Measurements from ENCODE around the gene LAMTOR4. TPM values are rescaled to one million over a fixed set of nuclear protein-coding genes. Genes with fewer than 3 reads are reported as not detected.

Gene LAMTOR4
- total RNA-seq, 6 experiments from 2014 or later: 99.5 to 137 (median 110) TPM

GRCh38 chr7:100119072-100119969, 29.4 kb upstream of the LAMTOR4 start, which contains the start of the genes CNPY4 and TAF6:
Gene CNPY4, plus strand, starts transcription at chr7:100119634. Its CDS starts 111 bp downstream, at chr7:100119745.
Gene TAF6, minus strand, starts transcription at chr7:100119358. Its CDS starts 5,149 bp downstream, at chr7:100114209.
- no peaks in the 10 kb centered on the region; the same call in 1 of the 2 replicates for H3K27me3 Mint-ChIP-seq (ENCODE audit: insufficient read depth)
- peak; percentile 92 for DNase-seq
- peak within 1 kb of the TSS; percentile 98 for H3K27ac Mint-ChIP-seq
- H3K4me3 Mint-ChIP-seq: peak within 1 kb of the TSS; percentile 97
- peaks cover 8% of the 10 kb centered on the region for H3K4me1 Mint-ChIP-seq (ENCODE audit: low read depth)
- peaks cover 21% of the 10 kb centered on the region for H3K36me3 Mint-ChIP-seq (ENCODE audit: low read depth)
- no peaks in the 10 kb centered on the region for H3K9me3 Mint-ChIP-seq
- TF ChIP-seq, protein P1, sequence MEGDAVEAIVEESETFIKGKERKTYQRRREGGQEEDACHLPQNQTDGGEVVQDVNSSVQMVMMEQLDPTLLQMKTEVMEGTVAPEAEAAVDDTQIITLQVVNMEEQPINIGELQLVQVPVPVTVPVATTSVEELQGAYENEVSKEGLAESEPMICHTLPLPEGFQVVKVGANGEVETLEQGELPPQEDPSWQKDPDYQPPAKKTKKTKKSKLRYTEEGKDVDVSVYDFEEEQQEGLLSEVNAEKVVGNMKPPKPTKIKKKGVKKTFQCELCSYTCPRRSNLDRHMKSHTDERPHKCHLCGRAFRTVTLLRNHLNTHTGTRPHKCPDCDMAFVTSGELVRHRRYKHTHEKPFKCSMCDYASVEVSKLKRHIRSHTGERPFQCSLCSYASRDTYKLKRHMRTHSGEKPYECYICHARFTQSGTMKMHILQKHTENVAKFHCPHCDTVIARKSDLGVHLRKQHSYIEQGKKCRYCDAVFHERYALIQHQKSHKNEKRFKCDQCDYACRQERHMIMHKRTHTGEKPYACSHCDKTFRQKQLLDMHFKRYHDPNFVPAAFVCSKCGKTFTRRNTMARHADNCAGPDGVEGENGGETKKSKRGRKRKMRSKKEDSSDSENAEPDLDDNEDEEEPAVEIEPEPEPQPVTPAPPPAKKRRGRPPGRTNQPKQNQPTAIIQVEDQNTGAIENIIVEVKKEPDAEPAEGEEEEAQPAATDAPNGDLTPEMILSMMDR (IDR thresholded peaks at IDR 0.05): no peak

DNA sequence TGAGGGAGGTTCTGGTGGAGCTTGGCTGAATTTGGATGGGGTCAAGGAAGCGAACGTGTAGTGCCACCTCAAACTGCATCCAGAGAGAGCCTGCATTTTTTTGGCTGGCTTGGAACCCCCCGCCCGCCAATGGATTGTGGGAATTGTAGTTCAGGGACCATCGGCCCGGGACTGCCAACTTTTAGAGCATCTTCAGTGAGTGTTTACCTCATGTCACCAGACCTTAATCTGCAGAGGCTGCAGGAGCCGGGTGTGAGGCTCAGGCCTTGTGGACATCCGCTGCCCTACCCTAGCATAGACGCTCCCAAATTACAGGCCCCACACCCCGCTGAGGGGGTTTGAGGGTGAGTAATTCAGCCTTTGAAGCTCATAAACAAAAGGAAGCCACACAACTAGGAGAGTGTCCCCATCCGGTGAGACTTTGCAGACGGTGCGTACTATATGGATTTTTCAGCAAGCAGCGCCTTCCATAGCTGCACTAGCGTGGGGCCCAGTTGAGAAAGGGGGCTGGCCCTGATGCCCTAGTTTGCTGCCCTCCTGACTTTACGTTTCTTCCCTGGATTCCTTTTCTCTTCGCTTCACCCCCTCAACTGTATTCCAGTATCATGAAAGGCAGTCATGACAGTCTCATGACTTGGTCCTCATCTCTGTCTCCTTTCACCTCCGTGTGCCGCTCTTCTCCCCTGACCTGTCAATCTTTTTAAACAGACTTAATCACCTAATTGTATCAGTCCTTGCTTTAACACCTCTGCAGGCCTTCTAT, 28.6 kb upstream of the LAMTOR4 start:
- Mint-ChIP-seq H3K27me3 (ENCODE audit: insufficient read depth) (no peaks in the 10 kb centered on the region; the same call in 1 of the 2 replicates), H3K4me3 (peak overlapping the region; percentile 97), H3K36me3 (ENCODE audit: low read depth) (peaks cover 21% of the 10 kb centered on the region), H3K27ac (peak overlapping the region; percentile 98), H3K9me3 (no peaks in the 10 kb centered on the region), H3K4me1 (ENCODE audit: low read depth) (peaks cover 8% of the 10 kb centered on the region)
- DNase-seq: peak; percentile 50
- TF ChIP-seq, protein P1 (IDR thresholded peaks at IDR 0.05): no peak

GRCh38 chr7:100120733-100121036, 28.0 kb upstream of the LAMTOR4 start:
- Mint-ChIP-seq H3K27me3 (ENCODE audit: insufficient read depth) (no peaks in the 10 kb centered on the region; the same call in 1 of the 2 replicates), H3K27ac (peak overlapping the region; percentile 98)

GRCh38 chr7:100122067-100122466, 26.7 kb upstream of the LAMTOR4 start:
- Mint-ChIP-seq H3K4me3 (no peak overlapping the region), H3K4me1 (ENCODE audit: low read depth) (peaks cover 8% of the 10 kb centered on the region), H3K36me3 (ENCODE audit: low read depth) (peaks cover 16% of the 10 kb centered on the region; the same call in 1 of the 2 replicates), H3K27me3 (ENCODE audit: insufficient read depth) (peaks cover 6% of the 10 kb centered on the region), H3K9me3 (no peaks in the 10 kb centered on the region), H3K27ac (no peak overlapping the region)
- TF ChIP-seq, protein P1 (IDR thresholded peaks at IDR 0.05): no peak
- DNase-seq: no peak

More at GRCh38 chr7:100120733-100121036, 28.0 kb upstream of the LAMTOR4 start:
- no peak for DNase-seq
- Mint-ChIP-seq H3K4me3 (peak overlapping the region; percentile 97), H3K4me1 (ENCODE audit: low read depth) (peaks cover 8% of the 10 kb centered on the region), H3K36me3 (ENCODE audit: low read depth) (peaks cover 21% of the 10 kb centered on the region), H3K9me3 (no peaks in the 10 kb centered on the region)
- TF ChIP-seq, protein P1 (IDR thresholded peaks at IDR 0.05): no peak

GRCh38 chr7:100122568-100122967, 26.1 kb upstream of the LAMTOR4 start:
- H3K27me3 Mint-ChIP-seq (ENCODE audit: insufficient read depth): peaks cover 6% of the 10 kb centered on the region
- H3K4me3 Mint-ChIP-seq: no peak overlapping the region
- no peaks in the 10 kb centered on the region for H3K9me3 Mint-ChIP-seq
- H3K4me1 Mint-ChIP-seq (ENCODE audit: low read depth): peaks cover 8% of the 10 kb centered on the region
- no peak for DNase-seq
- TF ChIP-seq, protein P1 (IDR thresholded peaks at IDR 0.05): no peak
- H3K36me3 Mint-ChIP-seq (ENCODE audit: low read depth): peaks cover 16% of the 10 kb centered on the region; the same call in 1 of the 2 replicates
- H3K27ac Mint-ChIP-seq: no peak overlapping the region

All from HFFc6 (cell line).